Measurements from ENCODE around the gene SARDH.

DNA sequence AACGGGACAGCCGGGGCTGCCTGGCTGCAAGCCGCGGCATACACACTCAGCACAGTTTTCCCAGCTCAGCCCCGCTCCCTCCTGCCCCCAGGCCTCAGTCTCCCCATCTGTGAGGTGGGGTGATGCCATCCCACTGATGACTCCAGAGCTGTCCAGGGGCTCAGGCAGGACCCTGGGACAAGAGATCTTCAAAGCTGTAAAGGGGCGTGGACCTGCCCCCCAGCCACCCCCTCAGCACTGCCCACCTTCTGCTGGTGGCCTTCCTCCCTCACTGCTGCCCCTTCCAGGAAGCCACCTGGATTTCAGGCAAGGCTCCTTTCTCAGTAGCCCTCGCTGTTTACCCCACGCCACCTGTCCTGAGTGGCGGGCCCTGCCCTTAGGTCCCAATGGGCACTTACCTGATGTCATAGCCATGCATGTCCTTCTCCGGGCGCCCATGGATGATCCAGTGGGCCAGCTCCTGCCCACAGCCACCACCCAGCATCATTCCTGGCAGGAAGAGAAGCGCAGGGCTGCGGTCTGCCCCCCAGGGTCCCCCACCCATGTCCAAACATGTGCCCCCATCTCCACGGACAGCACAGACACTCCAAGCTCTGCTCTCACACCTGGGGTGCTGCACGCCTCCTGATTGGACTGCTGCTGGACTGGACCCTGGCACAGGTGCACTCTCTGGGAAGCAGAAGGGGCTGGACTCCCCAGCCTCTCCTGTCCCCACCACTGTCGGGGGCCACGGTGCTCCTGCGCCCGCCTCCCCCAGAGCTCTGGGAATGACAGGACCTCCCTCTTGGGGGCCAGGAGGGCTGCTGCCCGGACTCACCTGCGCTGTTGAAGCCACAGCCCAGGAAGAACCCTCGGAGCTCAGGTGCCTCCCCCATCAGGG lies 25.7 kb downstream of the SARDH start:
- TF ChIP-seq SP1 (IDR thresholded peaks at IDR 0.05; ENCODE audit: low read depth) (no peak), POLR2A (IDR thresholded peaks at IDR 0.05; ENCODE audit: borderline replicate concordance, extremely low read depth, insufficient read depth, insufficient read length) (no peak), EZH2 (IDR thresholded peaks at IDR 0.05) (no peak)
- TF ChIP-seq, protein P1, sequence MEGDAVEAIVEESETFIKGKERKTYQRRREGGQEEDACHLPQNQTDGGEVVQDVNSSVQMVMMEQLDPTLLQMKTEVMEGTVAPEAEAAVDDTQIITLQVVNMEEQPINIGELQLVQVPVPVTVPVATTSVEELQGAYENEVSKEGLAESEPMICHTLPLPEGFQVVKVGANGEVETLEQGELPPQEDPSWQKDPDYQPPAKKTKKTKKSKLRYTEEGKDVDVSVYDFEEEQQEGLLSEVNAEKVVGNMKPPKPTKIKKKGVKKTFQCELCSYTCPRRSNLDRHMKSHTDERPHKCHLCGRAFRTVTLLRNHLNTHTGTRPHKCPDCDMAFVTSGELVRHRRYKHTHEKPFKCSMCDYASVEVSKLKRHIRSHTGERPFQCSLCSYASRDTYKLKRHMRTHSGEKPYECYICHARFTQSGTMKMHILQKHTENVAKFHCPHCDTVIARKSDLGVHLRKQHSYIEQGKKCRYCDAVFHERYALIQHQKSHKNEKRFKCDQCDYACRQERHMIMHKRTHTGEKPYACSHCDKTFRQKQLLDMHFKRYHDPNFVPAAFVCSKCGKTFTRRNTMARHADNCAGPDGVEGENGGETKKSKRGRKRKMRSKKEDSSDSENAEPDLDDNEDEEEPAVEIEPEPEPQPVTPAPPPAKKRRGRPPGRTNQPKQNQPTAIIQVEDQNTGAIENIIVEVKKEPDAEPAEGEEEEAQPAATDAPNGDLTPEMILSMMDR (IDR thresholded peaks at IDR 0.05 in 2 of 3, conservative IDR thresholded peaks at IDR 0.05 in 1 of 3; ENCODE audit: borderline replicate concordance in 1 of 3, insufficient read depth in 1 of 3, low read depth in 2 of 3, low read length in 2 of 3), result no peak
- TF ChIP-seq, protein P2, sequence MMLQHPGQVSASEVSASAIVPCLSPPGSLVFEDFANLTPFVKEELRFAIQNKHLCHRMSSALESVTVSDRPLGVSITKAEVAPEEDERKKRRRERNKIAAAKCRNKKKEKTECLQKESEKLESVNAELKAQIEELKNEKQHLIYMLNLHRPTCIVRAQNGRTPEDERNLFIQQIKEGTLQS (IDR thresholded peaks at IDR 0.05), result no peak

All from HCT116 (cell line).